Testis (tissue), 3 donors: ENCODE data around the gene NELL1. TPM values are rescaled to one million over a fixed set of nuclear protein-coding genes. Genes with fewer than 3 reads are reported as not detected.

ENCODE experiments used
- DNase-seq: peaks from one replicate; pipeline ENCODE4 v3.0.0-alpha.2; 2019
- H3K27ac ChIP-seq, 2 donors: fragments of 200-600 bp; sonication (generic); one replicate each; pipeline ENCODE4 v1.5.1; 2019
- H3K27me3 ChIP-seq: fragments of 200-600 bp; sonication (generic); one replicate; pipeline ENCODE4 v1.5.1; 2019
- H3K36me3 ChIP-seq: fragments of 200-600 bp; sonication (generic); one replicate; pipeline ENCODE4 v1.5.1; 2017; ENCODE audit warnings: low read depth; ENCODE audit errors: missing control alignments
- H3K4me1 ChIP-seq: fragments of 200-600 bp; sonication (generic); one replicate; pipeline ENCODE4 v1.5.1; 2019
- H3K4me3 ChIP-seq, 2 donors: fragments of 200-600 bp; sonication (generic); one replicate each; pipeline ENCODE4 v1.5.1; 2017 to 2019
- H3K9me3 ChIP-seq: fragments of 200-600 bp; sonication (generic); one replicate; pipeline ENCODE4 v1.5.1; 2017
- POLR2A ChIP-seq: fragments of 450-650 bp; IDR thresholded peaks from one replicate; pipeline ENCODE4 v1.6.1; 2017; ENCODE audit warnings: antibody characterized with exemption, mild to moderate bottlenecking, moderate library complexity
- WGBS, 2 donors: methylation state at CpG; one replicate each; pipeline ENCODE4 v1.1.5; 2018; 5-methylcytosine and 5-hydroxymethylcytosine counted together
- intact Hi-C: fragments of 100-400 bp; cut with DNase I; formaldehyde crosslinking; loops from one replicate; pipeline ENCODE4 v1.15.1; 2023; ENCODE audit warnings: low total_unique reads
- polyA plus RNA-seq: library from polyadenylated mRNA; stranded (reverse); fragments of 350-450 nt; fragmentation: Illumina TruSeq; extraction: RNeasy Lipid Tissue Mini Kit (QIAGEN cat#74804); gene quantifications from one replicate; pipeline ENCODE4 v1.2.3, GENCODE V29; 2014; ENCODE audit warnings: low read depth, low replicate concordance; ENCODE audit not compliant: insufficient read depth
- total RNA-seq, 2 donors: library from RNA; depleted of rRNA; stranded (reverse); fragments of >200 nt; gene quantifications; one replicate each; pipeline ENCODE4 v1.2.3, GENCODE V29; 2016
- TF ChIP-seq, protein P1 (sequence below), 3 experiments: fragments of 450-650 bp in 2 of 3; fragments of 200-600 bp in 1 of 3; sonication (generic) in 1 of 3; IDR thresholded peaks; one replicate each; pipeline ENCODE4 v1.5.1; 2016 to 2019; ENCODE audit warnings: antibody characterized with exemption in 3 of 3, mild to moderate bottlenecking in 2 of 3, moderate library complexity in 1 of 3

The NELL1 gene
- total and polyA plus RNA-seq, 3 donors from 2014 or later = 4.9 to 8.9 (median 7.0) TPM

GRCh38 chr11:21520244-21520643 is 850.9 kb downstream of the NELL1 start:
- H3K36me3 ChIP-seq = no peaks in the 10 kb centered on the region
- no peaks in the 10 kb centered on the region for H3K4me1 ChIP-seq
- no peak for DNase-seq
- WGBS, 2 donors = 69 to 84% methylated on average over 1 of the region's 1 CpG
- H3K9me3 ChIP-seq = no peaks in the 10 kb centered on the region
- intact Hi-C loops = no loop called here
- H3K27ac ChIP-seq = no peak overlapping the region
- no peak overlapping the region for H3K4me3 ChIP-seq
- no peaks in the 10 kb centered on the region for H3K27me3 ChIP-seq
- no peak for TF ChIP-seq POLR2A
- TF ChIP-seq, protein P1, sequence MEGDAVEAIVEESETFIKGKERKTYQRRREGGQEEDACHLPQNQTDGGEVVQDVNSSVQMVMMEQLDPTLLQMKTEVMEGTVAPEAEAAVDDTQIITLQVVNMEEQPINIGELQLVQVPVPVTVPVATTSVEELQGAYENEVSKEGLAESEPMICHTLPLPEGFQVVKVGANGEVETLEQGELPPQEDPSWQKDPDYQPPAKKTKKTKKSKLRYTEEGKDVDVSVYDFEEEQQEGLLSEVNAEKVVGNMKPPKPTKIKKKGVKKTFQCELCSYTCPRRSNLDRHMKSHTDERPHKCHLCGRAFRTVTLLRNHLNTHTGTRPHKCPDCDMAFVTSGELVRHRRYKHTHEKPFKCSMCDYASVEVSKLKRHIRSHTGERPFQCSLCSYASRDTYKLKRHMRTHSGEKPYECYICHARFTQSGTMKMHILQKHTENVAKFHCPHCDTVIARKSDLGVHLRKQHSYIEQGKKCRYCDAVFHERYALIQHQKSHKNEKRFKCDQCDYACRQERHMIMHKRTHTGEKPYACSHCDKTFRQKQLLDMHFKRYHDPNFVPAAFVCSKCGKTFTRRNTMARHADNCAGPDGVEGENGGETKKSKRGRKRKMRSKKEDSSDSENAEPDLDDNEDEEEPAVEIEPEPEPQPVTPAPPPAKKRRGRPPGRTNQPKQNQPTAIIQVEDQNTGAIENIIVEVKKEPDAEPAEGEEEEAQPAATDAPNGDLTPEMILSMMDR (IDR thresholded peaks at IDR 0.05) = no peak

- H3K36me3 ChIP-seq = no peaks in the 10 kb centered on the region
- intact Hi-C loops = no loop called here
- no peak for DNase-seq
- no peaks in the 10 kb centered on the region for H3K27me3 ChIP-seq
- no peak overlapping the region for H3K4me3 ChIP-seq
- no peaks in the 10 kb centered on the region for H3K4me1 ChIP-seq
- TF ChIP-seq, protein P1 (IDR thresholded peaks at IDR 0.05) = no peak
- no peak for TF ChIP-seq POLR2A
- no peaks in the 10 kb centered on the region for H3K9me3 ChIP-seq
- no peak overlapping the region for H3K27ac ChIP-seq
- 60 to 70% methylated on average over 1 of the region's 1 CpG for WGBS, 2 donors
Measured at GRCh38 chr11:21529187-21529586, 859.8 kb downstream of the NELL1 start.

DNA sequence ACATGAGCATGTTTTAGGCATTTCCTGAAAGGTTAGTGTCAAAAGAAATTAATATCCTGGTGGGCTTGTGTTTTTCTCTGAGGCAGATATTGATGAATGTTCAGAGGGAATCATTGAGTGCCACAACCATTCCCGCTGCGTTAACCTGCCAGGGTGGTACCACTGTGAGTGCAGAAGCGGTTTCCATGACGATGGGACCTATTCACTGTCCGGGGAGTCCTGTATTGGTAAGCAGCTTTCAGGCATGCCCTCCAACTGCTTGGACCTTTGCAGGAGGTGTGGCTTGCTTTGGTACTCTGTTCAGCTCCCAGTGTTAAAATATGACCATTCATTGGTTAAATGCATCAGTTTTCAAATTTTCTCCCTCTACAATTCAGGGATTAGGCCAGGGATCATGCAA is 864.9 kb downstream of the NELL1 start:
- Histone ChIP-seq H3K27me3 (no peaks in the 10 kb centered on the region), H3K4me1 (no peaks in the 10 kb centered on the region), H3K27ac (no peak overlapping the region), H3K9me3 (no peaks in the 10 kb centered on the region), H3K36me3 (no peaks in the 10 kb centered on the region), H3K4me3 (no peak overlapping the region)
- TF ChIP-seq POLR2A = no peak
- TF ChIP-seq, protein P1 (IDR thresholded peaks at IDR 0.05) = no peak
- intact Hi-C loops = no loop called here
- no peak for DNase-seq
- WGBS, 2 donors = 80 to 84% methylated on average over 5 of the region's 5 CpGs

GRCh38 chr11:21537980-21538379 is 868.6 kb downstream of the NELL1 start:
- no peak for DNase-seq
- intact Hi-C loops = no loop called here
- Histone ChIP-seq H3K4me3 (no peak overlapping the region), H3K4me1 (no peaks in the 10 kb centered on the region), H3K36me3 (no peaks in the 10 kb centered on the region), H3K9me3 (no peaks in the 10 kb centered on the region), H3K27ac (no peak overlapping the region), H3K27me3 (no peaks in the 10 kb centered on the region)
- TF ChIP-seq, protein P1 (IDR thresholded peaks at IDR 0.05) = no peak
- no peak for TF ChIP-seq POLR2A
- 88 to 92% methylated on average over 1 of the region's 1 CpG for WGBS, 2 donors

- no peaks in the 10 kb centered on the region for H3K4me1 ChIP-seq
- no peak overlapping the region for H3K4me3 ChIP-seq
- H3K36me3 ChIP-seq = no peaks in the 10 kb centered on the region
- no peaks in the 10 kb centered on the region for H3K27me3 ChIP-seq
- no peaks in the 10 kb centered on the region for H3K9me3 ChIP-seq
- DNase-seq = no peak
- 79 to 88% methylated on average over 5 of the region's 5 CpGs for WGBS, 2 donors
- intact Hi-C loops = no loop called here
- no peak for TF ChIP-seq POLR2A
- TF ChIP-seq, protein P1 (IDR thresholded peaks at IDR 0.05) = no peak
- no peak overlapping the region for H3K27ac ChIP-seq
Measured at GRCh38 chr11:21541187-21541751, 871.9 kb downstream of the NELL1 start.
